Brain pericyte (primary cell): ENCODE results near the gene GBGT1.

Experiments
- DNase-seq: peaks from one replicate; pipeline ENCODE4 v3.0.0-alpha.2; 2012; ENCODE audit warnings: low read depth, low spot score

Gene GBGT1

DNA sequence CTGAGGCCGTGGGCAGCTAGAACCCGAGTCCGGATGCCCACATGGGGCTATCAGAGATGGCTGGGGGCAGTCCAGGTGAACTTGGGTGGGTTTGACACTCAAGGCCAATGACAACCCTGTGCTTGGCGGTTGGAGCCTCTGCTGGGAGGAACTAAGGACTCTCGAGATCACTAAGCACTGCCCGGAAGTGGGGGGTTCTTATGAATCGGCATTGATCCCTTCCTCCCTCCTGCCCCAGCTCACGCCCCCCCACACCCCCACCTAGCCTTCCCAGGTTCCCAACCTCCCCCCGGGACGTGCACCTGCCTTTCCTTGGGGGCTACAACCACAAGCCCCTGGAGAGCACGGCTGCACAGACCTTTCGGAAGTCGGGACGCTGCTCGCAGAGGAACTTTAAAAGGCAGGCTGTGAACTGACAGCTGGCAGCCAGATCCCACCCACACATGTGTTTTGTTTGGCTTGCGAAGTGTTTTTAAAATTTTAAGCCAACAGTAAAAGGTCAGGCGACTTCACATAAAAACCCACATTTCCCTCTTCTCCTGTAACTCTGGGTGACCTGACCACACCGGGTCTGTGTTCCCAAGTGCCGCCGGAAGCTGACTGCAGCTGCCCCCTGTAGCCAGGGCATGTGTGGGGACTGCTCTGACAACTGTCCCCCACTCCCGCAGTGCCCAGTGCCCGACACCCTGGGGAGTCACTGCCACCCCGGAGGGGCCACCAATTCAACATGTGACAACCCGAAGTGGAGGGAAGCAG, 37.6 kb downstream of the GBGT1 start:
- no peak for DNase-seq

DNA sequence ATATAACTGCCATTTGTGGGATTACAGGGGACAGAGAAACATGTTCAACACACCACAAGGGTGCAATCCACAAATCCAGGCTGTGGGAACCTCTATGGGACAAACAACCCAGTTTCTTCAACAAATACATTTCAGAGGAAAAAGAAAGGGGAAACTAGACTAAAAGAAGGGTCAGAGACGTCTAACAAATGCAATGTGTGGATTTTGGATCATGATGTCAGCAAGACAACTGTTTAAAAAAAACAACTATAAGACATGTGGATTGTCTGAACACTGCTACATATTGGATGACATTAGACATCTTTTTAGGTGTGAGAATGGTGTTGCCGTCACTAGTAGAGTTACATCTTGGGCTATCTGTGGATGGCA, 38.8 kb downstream of the GBGT1 start:
- DNase-seq, result no peak

DNA sequence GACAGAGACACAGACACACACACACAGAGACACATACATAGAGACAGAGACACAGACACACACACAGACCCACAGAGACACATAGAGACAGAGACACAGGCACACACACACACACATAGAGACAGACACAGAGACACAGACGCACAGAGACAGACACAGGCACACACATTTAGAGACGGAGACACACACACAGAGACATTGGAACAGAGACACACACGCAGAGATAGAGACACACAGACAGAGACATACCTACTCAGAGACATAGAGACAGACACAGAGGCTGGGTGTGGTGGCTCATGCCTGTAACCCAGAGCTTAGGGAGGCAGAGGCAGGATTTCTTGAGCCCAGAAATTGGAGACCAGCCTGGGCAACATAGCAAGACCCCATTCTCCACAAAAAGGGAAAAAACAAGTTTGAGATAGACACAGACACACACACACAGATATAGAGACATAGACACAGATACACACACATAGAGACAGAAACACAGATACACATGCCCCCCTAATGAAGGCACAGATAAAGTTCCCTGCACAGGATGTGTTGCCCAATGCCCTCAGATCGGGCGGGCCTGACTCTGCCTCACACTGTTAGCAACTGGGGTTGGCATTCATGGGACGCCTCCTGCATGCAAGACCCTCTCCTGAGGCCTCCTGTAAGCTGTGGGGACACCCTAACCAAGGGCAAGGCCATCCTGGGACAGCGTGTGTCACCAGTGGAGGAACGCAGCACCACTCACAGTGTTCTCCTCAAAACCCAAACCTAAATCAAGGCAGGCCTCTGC, 39.4 kb downstream of the GBGT1 start:
- DNase-seq, result no peak

DNA sequence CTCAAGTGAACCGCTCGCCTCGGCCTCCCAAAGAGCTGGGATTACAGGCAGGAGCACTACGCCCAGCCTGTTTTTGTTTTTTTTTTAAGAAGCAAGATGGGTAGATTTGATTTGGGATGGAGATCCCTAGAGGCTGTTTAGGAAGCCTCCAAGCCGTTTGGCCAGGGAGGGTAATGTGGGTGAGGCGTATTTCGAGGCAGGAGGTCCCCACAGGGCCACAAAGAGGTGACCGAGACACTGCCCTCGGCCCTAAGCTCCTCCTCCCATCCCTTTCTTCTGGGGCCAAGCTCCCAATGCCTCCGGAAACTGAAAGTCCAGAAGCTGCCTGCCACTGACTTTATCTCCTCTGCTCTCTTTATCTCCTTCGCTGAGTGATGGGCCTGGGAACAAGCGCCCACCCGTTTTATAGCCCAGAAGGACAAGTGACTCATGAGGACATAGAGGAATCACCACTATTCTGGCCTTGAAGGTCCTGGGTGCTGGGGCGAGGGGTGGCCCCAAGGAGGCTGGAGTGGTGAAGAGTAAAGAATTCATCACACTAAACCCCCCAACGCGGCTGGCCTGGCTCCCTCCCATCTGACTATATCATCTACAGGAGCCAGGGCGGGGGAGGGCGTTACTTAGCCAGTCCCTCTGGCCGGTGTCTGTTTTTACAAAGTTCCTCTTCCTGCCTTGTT, 40.6 kb downstream of the GBGT1 start:
- DNase-seq, result no peak

DNA sequence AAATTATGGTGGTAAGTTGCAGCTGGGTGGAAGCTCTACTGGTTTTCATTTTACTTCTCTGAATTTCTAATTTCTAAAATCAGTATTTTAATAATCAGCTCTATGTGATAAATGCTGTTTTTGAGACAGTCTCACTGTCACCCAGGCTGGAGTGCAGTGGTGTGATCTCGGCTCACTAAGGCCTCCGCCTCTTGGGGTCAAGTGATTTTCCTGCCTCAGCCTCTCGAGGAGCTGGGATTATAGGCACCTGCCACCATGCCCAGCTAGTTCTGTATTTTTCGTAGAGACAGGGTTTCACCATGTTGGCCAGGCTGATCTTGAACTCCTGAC, 41.1 kb downstream of the GBGT1 start:
- DNase-seq, result no peak

DNA sequence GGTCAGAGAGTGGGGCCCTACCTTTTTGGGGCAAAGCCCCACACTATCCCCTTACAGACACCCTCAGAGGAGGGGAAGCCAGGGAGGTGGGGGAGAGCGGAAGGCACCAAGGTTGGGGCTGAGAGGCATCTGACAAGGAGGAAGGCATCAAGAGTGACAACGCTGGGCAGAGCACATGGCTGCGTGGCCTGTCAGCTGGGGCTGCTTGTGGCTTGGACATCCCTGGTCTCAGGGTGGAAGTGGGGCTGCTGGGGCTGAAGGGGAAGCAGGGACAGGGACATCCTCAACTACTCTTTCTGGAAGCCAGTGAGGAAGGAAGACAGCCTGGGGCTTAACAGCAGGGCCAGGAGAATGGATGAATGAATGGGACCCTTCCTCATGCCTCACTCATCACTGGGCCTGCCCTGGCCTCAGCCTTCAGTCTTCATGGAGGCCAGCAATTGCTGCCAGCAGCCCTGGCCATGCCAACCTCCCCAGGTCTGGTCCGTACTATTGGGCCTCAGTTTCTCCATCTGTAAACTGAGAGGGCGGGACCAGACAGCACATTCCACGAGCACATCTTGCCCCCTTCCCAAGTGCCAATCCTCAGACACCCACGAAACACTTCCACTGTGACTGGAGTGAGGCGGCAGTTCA, 41.7 kb downstream of the GBGT1 start:
- DNase-seq, result no peak

DNA sequence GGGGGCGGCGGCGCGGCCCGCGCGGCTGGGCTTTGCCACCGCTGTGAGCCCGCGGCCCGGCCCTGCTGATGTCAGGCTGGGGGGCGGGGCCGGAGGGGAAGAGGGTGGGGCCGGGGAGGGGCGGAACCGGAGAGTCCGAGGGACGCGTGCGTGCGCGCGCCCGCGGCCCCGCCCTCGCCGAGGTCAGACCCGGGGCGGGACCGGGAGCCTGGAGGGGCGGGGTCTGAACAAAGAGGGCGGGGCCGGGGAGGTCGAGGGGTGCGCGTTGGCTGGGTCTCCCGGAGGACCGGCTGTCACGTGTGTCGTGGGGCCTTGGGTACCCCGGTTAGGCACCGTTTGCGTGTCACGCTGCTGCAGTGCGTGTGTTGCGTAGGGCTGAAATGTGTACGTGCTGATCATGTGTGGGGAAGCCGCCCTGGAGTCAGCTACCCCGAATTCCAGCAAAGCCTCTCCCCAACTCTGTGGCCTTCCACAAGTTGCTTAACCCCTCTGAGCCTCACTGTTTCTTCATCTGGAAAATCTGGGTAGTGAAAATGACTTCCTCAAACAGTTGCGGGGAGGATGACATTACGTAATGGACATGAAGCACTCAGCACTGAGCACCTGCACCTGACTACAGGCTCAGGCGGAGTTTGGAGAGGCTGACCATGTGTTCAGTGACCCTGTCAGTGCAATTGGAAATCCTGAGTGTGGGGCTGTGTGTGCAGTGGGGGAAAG, 42.4 kb downstream of the GBGT1 start, which contains the start of gene RALGDS:
Gene RALGDS, minus strand, starts transcription at position 43 of the 717 bp plus-strand sequence. CDS start 86 bp downstream, outside the sequence.
- DNase-seq, result no peak

DNA sequence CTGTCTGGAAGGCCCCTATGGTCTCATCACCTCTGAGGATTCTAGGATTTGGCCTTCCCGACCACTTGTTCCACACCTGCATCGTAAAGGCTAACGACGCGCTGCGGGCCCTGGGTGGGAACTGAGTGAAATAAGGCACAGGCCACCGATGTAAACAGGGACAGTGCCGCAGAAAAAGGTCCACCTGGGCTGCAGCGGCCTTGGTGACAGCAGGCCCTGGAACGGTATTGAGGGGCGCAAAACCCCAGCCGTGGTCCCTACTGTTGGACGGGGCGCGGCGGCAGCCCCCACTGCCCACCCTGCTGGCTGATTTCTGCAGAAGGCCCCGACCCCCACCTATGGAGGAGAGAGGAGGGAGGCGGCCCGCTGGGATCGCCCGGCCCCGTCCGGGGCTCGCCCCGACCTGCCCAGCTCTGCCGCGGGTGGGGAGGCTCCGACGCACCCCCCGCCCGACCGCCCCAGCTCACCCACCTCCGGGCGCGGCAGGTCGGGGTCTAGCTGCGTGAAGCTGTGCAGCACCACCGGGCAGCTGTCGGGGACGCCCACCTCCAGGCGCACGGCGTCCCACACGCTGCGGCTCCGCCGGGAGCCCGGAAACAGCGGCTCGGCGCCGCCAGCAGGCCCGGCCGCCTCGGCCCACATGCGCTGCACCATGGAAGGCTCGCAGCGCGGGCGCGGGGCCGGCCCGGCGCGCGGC, 43.1 kb downstream of the GBGT1 start:
- DNase-seq, result no peak

DNA sequence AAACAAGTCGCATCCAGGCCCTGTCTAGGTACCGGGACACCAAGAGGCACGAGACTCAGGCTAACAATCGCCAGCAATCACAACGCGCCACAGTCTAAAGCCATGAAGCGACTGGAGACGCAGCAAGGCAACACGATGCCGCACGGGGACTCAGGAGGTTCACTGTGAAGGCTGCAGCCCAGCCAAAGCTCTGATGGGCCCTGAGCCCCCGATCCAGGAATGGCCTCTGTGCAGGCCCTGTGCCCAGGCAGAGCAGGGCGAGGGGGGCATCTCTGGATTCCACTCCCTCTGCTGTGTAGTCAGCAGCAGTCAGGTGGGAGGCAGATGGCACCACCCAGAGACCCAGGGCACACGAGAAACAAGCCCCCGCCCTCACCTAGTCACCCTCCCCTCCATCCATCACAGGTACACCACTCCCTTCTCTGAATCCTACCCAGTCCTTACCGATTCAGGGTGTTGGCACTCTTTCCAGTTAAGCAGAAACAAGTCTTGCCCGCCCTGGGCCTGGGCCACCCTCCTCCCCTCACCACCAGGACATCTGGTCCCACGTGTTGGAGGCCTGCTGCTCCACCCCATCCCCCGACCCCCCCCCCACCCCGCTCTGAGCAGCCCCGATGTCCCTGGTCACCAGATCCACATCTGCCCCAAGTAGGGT, 43.7 kb downstream of the GBGT1 start:
- no peak for DNase-seq

DNA sequence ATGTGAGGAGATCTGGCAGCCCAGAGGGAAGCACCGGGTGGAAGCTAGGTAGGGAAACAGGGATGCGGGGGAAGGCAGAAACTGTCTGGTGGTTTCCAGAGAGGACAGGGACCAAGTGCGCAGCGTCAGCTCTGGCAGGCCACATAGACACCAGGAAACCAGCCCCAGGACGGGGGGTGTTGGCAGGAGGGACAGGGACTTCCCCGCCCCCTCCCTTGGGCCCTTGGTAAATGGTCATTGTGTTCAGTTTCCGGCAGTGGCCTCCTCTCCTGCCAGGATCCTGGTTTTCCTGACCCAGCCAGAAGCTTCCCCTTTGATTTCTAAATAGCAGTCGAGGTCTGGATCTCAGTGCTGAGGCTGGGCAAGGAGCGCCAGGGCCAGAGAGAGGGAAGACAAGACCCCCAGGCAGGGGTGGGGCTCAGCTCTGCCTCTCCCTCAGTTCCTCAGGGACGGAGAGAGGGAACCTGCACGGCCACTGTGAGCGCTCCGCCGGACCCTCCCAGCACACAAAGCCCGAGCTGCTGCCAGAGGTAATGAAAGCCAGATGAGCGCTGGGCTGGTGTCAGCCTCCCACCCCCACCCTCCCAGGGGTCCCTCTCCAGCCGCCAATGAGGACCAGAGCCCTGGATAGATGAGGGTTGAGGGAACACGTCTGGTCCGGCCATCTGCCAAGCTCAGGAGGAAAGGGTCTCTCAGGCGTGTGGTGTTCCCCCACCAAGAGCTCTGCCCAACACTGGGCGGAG, 44.4 kb downstream of the GBGT1 start:
- no peak for DNase-seq

DNA sequence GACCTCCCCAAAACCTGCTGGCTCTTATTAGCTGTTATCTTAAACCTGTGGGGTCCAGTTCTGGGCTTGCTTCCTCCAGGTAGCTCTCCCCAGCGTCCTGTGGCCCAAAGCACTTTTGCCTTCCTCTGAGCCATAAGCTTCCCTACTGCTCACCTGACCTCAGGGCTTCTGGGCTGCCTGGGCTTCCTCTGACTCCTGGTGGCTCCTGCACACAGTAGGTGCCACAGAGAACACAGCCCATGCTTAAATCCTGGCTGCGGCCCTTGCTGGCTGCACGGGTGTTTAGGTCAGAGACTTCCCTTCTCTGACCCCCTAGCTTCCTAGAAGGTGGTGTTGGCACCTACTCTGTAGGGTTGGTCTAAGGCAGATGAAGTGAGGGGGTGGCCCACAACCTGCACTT, 45.1 kb downstream of the GBGT1 start:
- no peak for DNase-seq

DNA sequence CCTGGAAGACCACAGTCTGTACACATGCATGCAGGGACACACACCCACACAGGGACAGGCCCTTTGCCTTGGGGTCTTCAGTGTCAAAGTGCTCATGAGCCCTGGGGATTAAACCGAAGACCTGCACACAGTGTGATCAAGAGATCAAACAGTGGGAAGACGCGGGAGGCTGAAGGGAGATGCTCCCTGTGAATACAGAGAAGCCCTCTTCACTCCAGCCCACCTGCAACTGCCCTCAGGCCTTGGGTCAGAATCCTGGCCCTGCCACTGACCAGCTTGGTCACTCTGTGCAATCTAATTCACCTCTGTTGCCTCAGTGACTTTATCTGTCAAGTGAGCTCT, 45.6 kb downstream of the GBGT1 start:
- no peak for DNase-seq

DNA sequence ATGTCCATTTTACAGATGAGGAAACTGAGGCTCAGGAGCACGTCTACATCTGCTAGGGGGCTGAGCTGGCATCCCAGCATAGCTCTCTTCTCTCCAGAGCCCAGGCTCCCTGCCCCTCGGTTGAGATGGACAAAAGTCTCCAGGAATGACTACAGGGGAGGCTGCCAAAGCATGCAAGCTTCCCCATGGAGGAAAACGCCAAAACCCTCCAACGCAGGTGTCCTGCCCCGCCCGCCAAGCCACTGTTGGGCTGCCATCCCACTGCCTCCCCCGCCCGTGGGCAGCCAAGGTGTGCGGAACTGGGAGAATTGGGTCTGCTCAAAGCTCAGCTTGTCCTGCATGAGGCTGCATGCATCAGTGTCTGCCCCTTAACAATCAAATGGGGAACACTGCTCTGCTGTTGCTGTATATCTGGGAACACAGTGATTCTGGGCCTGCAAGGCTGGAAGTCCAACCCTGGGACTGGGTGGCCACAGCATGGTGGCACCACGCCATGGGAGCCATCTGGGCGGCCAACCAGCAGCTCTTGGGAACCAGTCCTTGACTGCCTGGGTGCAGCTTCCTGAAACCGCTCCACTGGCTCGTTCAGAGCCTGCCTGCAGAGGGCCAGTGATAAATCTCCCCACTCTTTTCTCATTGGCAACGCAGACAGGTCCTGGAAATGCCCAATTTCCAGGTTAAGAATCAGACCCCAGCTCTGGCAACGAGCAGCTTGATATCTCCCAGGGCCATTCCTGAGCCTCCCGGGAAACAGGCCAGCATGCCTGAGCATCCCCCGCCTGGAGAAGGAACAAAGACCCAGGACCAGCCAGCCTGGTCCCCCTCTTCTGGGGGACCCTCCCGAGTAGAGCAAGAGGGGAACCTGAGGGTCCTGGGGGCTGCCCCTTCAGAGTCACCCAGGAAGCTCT, 46.2 kb downstream of the GBGT1 start:
- DNase-seq, result no peak

DNA sequence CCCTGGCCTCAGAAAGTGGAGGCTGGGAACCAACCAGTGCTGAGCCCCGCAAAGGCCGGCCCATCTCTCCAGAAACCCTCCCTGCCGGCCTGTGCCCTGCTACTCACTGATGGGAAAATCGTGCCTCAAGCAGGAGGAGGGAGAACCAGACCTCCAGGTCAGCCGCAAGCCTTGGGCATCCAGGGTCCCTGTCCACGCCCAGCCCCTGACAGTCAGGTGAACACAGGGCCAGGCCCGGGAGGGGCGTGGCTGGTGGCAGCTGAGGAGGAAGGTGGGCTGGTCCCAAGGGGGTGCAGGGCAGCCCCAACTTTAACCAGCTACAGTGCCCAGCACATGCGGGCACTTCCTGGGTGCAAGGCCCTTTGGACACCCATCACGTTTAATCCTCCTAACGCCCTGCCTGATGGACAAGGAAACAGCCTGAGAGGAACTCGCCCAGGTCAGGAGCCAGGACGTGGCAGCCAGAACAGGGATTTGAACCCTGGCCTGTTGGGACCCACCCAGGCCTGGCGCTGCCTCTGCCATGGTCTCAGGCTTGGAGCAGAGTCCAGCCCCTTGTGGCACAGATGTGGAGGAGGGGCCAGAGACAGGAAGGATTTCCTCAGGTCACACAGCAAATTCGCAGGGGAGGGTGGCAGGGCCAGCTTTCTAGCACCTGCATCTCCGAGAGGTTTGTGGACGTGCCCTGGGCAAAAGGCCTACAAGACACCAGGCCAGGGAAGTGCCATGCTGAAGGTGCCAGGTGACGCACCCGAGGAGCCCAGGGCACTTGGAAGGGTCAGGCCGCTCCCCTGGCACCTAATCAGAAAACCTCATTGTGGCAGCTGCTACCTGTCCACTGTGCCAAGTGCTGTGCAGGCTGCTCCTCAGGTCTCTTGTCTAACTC, 47.1 kb downstream of the GBGT1 start:
- DNase-seq, result no peak

DNA sequence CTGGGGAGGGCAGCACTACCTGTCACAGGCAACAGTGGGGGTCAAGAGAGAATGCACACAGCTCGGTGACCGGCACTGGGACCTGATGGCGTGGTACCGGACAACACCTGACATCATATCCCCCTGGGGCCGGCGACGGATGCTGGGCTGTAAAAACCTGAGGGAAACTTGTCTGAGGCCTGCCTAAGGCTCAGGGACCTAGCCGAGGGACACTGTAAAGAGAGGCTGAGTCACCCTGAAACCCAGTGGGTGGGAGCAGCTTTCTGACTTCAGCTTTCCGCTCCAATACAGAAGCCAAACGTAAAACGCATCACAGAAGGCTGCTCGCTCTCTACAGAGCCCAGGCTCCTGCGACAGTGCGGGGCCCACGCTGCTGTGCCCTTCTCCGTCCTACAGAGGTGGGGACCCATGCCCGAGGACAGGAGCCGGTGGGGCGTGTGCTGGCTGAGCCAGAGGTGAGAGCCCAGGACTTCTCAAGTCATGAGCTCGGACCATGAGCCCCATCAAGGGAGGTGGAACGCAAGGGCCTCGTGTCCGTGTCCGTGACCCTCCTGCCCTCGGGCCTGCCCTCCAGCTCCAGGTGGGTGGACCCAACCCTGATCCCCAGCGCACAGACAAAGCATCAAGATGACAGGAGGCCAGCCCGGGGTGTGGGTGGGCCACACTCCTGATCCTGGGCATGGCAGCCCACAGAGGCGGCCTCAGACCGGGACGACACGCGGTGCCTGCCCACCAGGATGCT, 47.9 kb downstream of the GBGT1 start:
- DNase-seq, result no peak

DNA sequence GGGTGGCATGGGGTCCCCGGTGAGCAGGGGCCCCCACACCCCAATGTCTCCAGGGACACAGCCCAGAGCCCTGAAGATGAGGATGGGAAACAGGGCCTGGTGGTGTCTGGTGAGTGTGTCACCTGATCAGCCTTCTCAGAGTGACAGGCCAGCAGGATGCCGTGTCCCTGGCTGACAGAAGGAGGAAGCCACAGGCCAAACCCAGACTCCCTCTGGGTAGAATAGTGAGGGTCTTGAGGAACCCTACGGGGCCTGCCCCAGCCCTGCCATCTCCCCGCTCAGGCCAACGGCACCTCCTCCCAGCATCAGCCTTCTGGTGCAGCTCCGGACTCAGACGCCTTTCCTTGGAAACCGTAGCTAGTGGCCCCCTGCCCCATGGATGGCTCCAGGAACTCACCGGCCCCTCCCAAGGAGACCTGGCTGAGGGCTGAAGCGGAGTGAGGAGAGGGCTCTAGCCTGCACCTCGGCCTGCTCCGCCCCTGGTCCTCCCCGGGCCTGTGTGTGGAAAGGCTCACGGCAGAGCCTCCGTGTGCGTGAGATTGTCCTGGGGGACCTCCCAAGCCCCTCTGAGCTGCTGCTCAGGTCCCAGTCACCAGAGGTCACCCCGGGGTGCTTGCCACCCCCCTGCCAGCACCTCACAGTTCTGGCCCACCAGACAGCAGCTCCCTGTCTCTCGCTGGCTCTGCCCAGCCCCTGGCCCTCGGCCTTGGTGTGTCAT, 48.7 kb downstream of the GBGT1 start:
- DNase-seq, result no peak
